SU-DHL-6 (cell line): ENCODE results near the gene PGAM2.

Experiments used
- CTCF ChIP-seq: fragments of 200-600 bp; sonication (generic); IDR thresholded peaks from one replicate; pipeline ENCODE4 v1.5.1; 2017; ENCODE audit warnings: antibody characterized with exemption, mild to moderate bottlenecking, low read length, moderate library complexity; ENCODE audit not compliant: insufficient read depth, poor library complexity, severe bottlenecking
- EZH2phosphoT487 ChIP-seq: fragments of 200-600 bp; sonication (generic), shearing (Covaris generic); conservative IDR thresholded peaks from 2 replicates; pipeline ENCODE4 v1.6.1; 2018; ENCODE audit warnings: mild to moderate bottlenecking, antibody characterized with exemption, low read length, moderate library complexity, mixed read lengths

GRCh38 chr7:44060948-44061644 is 4.3 kb downstream of the PGAM2 start:
- no peak for TF ChIP-seq EZH2phosphoT487
- TF ChIP-seq CTCF: no peak
